ENCODE results near the gene LKAAEAR1. TPM values are rescaled to one million over a fixed set of nuclear protein-coding genes. Genes with fewer than 3 reads are reported as not detected.
"Not testable (repeated sequence)": the region's sequence is repeated elsewhere in the genome, so short reads cannot be mapped to it uniquely, and the experiment has no call there.

LKAAEAR1 gene
- total RNA-seq, 2 donors from 2014 or later, result not detected

GRCh38 chr20:64091340-64091739 is 7.1 kb upstream of the LKAAEAR1 start:
- H3K27me3 ChIP-seq, result no peaks in the 10 kb centered on the region
- intact Hi-C loops (cut with DNase I), result no loop called here
- no peak for TF ChIP-seq CTCF (IDR thresholded peaks at IDR 0.05)

GRCh38 chr20:64090165-64090564 is 6.0 kb upstream of the LKAAEAR1 start:
- H3K36me3 ChIP-seq, result no peaks in the 10 kb centered on the region
- no peak overlapping the region for H3K27ac ChIP-seq
- H3K9ac ChIP-seq (ENCODE audit: low read depth in 2 of 2, low read length in 2 of 2), result no peak overlapping the region
- no peaks in the 10 kb centered on the region for H3K4me1 ChIP-seq
- no peaks in the 10 kb centered on the region for H3K9me3 ChIP-seq
- no peak overlapping the region for H3K4me3 ChIP-seq
- intact Hi-C loops (cut with DNase I), result no loop called here
- H3K27me3 ChIP-seq, result peaks cover 1% of the 10 kb centered on the region
- TF ChIP-seq CTCF (IDR thresholded peaks at IDR 0.05), result no peak
- DNase-seq, result no peak

More at GRCh38 chr20:64091340-64091739, 7.1 kb upstream of the LKAAEAR1 start:
- Histone ChIP-seq H3K4me1 (no peaks in the 10 kb centered on the region), H3K9ac (ENCODE audit: low read depth in 2 of 2, low read length in 2 of 2) (no peak overlapping the region), H3K27ac (no peak overlapping the region), H3K4me3 (no peak overlapping the region), H3K9me3 (no peaks in the 10 kb centered on the region), H3K36me3 (no peaks in the 10 kb centered on the region)
- no peak for DNase-seq

- peaks cover 17% of the 10 kb centered on the region for H3K27me3 ChIP-seq
- H3K4me3 ChIP-seq; DNase-seq; intact Hi-C loops (cut with DNase I); H3K36me3 ChIP-seq; H3K27ac ChIP-seq; H3K9me3 ChIP-seq; H3K4me1 ChIP-seq; H3K9ac ChIP-seq (ENCODE audit: low read depth in 2 of 2, low read length in 2 of 2): not testable (repeated sequence)
These were observed 4.4 kb upstream of the LKAAEAR1 start for GRCh38 chr20:64088586-64088985.

- H3K4me3 ChIP-seq; intact Hi-C loops (cut with DNase I); DNase-seq; H3K4me1 ChIP-seq; H3K27ac ChIP-seq; H3K36me3 ChIP-seq; H3K9me3 ChIP-seq; H3K9ac ChIP-seq (ENCODE audit: low read depth in 2 of 2, low read length in 2 of 2): not testable (repeated sequence)
- peaks cover 19% of the 10 kb centered on the region for H3K27me3 ChIP-seq
These were observed 3.1 kb upstream of the LKAAEAR1 start for GRCh38 chr20:64087226-64087825.

- H3K9ac ChIP-seq (ENCODE audit: low read depth in 2 of 2, low read length in 2 of 2), result no peak overlapping the region
- H3K36me3 ChIP-seq, result no peaks in the 10 kb centered on the region
- intact Hi-C loops (cut with DNase I), result no loop called here
- no peak for TF ChIP-seq CTCF (IDR thresholded peaks at IDR 0.05)
- DNase-seq, result no peak
- H3K9me3 ChIP-seq, result no peaks in the 10 kb centered on the region
- H3K27me3 ChIP-seq, result peaks cover 19% of the 10 kb centered on the region
- no peak overlapping the region for H3K27ac ChIP-seq
- H3K4me3 ChIP-seq, result no peak overlapping the region
- peaks cover 3% of the 10 kb centered on the region for H3K4me1 ChIP-seq
These were observed 2.6 kb upstream of the LKAAEAR1 start for GRCh38 chr20:64086801-64087200.

- Histone ChIP-seq H3K4me3 (no peak overlapping the region), H3K4me1 (peaks cover 3% of the 10 kb centered on the region), H3K27me3 (peaks cover 19% of the 10 kb centered on the region), H3K9ac (ENCODE audit: low read depth in 2 of 2, low read length in 2 of 2) (no peak overlapping the region), H3K36me3 (no peaks in the 10 kb centered on the region), H3K9me3 (no peaks in the 10 kb centered on the region), H3K27ac (no peak overlapping the region)
- TF ChIP-seq CTCF (IDR thresholded peaks at IDR 0.05), result no peak
- intact Hi-C loops (cut with DNase I), result no loop called here
- DNase-seq, result no peak
These were observed 521 bp upstream of the LKAAEAR1 start for GRCh38 chr20:64084685-64085152.

Data from colonic mucosa (tissue), 4 donors.